H9 (cell line): ENCODE measurements around the gene CPT1C. TPM values are rescaled to one million over a fixed set of nuclear protein-coding genes. Genes with fewer than 3 reads are reported as not detected.

Source experiments
- DNase-seq: peaks from one replicate; pipeline ENCODE4 v3.0.0-alpha.2; 2017
- H2AFZ ChIP-seq: one replicate; pipeline ENCODE4 v1.6.1; 2013; ENCODE audit warnings: mild to moderate bottlenecking, low read length, control low read depth, moderate library complexity
- H2AK5ac ChIP-seq: 2 replicates; pipeline ENCODE4 v1.6.1; 2013; ENCODE audit warnings: low read length, control low read depth, mixed read lengths; ENCODE audit not compliant: insufficient read length
- H2BK120ac ChIP-seq: one replicate; pipeline ENCODE4 v1.6.1; 2013; ENCODE audit warnings: low read depth, mild to moderate bottlenecking, low read length, control low read depth, inconsistent platforms; ENCODE audit not compliant: poor library complexity, severe bottlenecking
- H2BK12ac ChIP-seq: 2 replicates; pipeline ENCODE4 v1.6.1; 2013; ENCODE audit warnings: low read length, control low read depth, mixed read lengths, low read depth; ENCODE audit not compliant: insufficient read length
- H2BK15ac ChIP-seq: 2 replicates; pipeline ENCODE4 v1.6.1; 2013; ENCODE audit warnings: low read depth, low read length, control low read depth
- H2BK20ac ChIP-seq: one replicate; pipeline ENCODE4 v1.6.1; 2013; ENCODE audit warnings: low read depth, mild to moderate bottlenecking, low read length, control low read depth, inconsistent platforms; ENCODE audit not compliant: poor library complexity, severe bottlenecking
- H2BK5ac ChIP-seq: 2 replicates; pipeline ENCODE4 v1.6.1; 2013; ENCODE audit warnings: low read length, control low read depth, mixed read lengths; ENCODE audit not compliant: insufficient read length
- H3K14ac ChIP-seq: 2 replicates; pipeline ENCODE4 v1.6.1; 2013; ENCODE audit warnings: low read length, control low read depth; ENCODE audit not compliant: insufficient read depth
- H3K18ac ChIP-seq: 2 replicates; pipeline ENCODE4 v1.6.1; 2013; ENCODE audit warnings: low read depth, mild to moderate bottlenecking, mixed read lengths, low read length, control low read depth; ENCODE audit not compliant: insufficient read length
- H3K23ac ChIP-seq: 2 replicates; pipeline ENCODE4 v1.6.1; 2013; ENCODE audit warnings: low read length, control low read depth, mixed read lengths, low read depth; ENCODE audit not compliant: insufficient read length
- H3K23me2 ChIP-seq: 2 replicates; pipeline ENCODE4 v1.6.1; 2013; ENCODE audit warnings: low read depth, mild to moderate bottlenecking, mixed read lengths, low read length, control low read depth; ENCODE audit not compliant: insufficient read length, poor library complexity, severe bottlenecking
- H3K27ac ChIP-seq: 2 replicates; pipeline ENCODE4 v1.5.1; 2013; ENCODE audit warnings: low read length, control low read depth, mixed read lengths, low read depth; ENCODE audit not compliant: insufficient read length
- H3K27me3 ChIP-seq: 2 replicates; pipeline ENCODE4 v1.6.1; 2013; ENCODE audit warnings: low read length, control low read depth, inconsistent platforms; ENCODE audit not compliant: insufficient read depth
- H3K4ac ChIP-seq: 2 replicates; pipeline ENCODE4 v1.6.1; 2013; ENCODE audit warnings: low read depth, mild to moderate bottlenecking, control low read depth, inconsistent platforms, low read length, moderate library complexity
- H3K4me1 ChIP-seq: 2 replicates; pipeline ENCODE4 v1.6.1; 2013; ENCODE audit warnings: low read length, control low read depth, inconsistent platforms; ENCODE audit not compliant: insufficient read depth
- H3K4me2 ChIP-seq: 2 replicates; pipeline ENCODE4 v1.6.1; 2013; ENCODE audit warnings: low read length, control low read depth, mixed read lengths; ENCODE audit not compliant: insufficient read length, insufficient read depth
- H3K56ac ChIP-seq: 2 replicates; pipeline ENCODE4 v1.6.1; 2013; ENCODE audit warnings: low read depth, mild to moderate bottlenecking, mixed read lengths, low read length, control low read depth; ENCODE audit not compliant: insufficient read length
- H3K79me1 ChIP-seq: 2 replicates; pipeline ENCODE4 v1.6.1; 2013; ENCODE audit warnings: low read depth, mild to moderate bottlenecking, moderate library complexity, low read length, control low read depth, inconsistent platforms; ENCODE audit not compliant: insufficient read depth, poor library complexity, severe bottlenecking
- H3K79me2 ChIP-seq: 2 replicates; pipeline ENCODE4 v1.6.1; 2013; ENCODE audit warnings: low read length, control low read depth, inconsistent platforms; ENCODE audit not compliant: insufficient read depth
- H3K9ac ChIP-seq: 2 replicates; pipeline ENCODE4 v1.6.1; 2013; ENCODE audit warnings: low read length, control low read depth, mixed read lengths; ENCODE audit not compliant: insufficient read length; ENCODE audit errors: extremely low read depth
- H3K9me3 ChIP-seq: one replicate; pipeline ENCODE4 v1.6.1; 2013; ENCODE audit warnings: low read depth, low read length, inconsistent platforms; ENCODE audit not compliant: control insufficient read depth
- H3T11ph ChIP-seq: one replicate; pipeline ENCODE4 v1.6.1; 2013; ENCODE audit warnings: mild to moderate bottlenecking, low read length, control low read depth, inconsistent platforms
- H4K20me1 ChIP-seq: one replicate; pipeline ENCODE4 v1.6.1; 2013; ENCODE audit not compliant: control insufficient read depth, insufficient read length, insufficient read depth
- H4K5ac ChIP-seq: 2 replicates; pipeline ENCODE4 v1.6.1; 2013; ENCODE audit warnings: low read depth, mild to moderate bottlenecking, mixed read lengths, low read length, control low read depth; ENCODE audit not compliant: insufficient read length
- H4K8ac ChIP-seq: replicated peaks from 2 replicates; pipeline ENCODE4 v1.6.1; 2013; ENCODE audit warnings: low read length, control low read depth, mixed read lengths, low read depth; ENCODE audit not compliant: insufficient read length
- H4K91ac ChIP-seq: 2 replicates; pipeline ENCODE4 v1.6.1; 2013; ENCODE audit warnings: low read depth, mild to moderate bottlenecking, moderate library complexity, mixed read lengths, low read length, control low read depth; ENCODE audit not compliant: insufficient read length
- H3K27ac Mint-ChIP-seq, 3 experiments: 2 replicates in 2 of 3; 3 replicates in 1 of 3; pipeline ENCODE4 v1.8.0; 2020 to 2021; ENCODE audit warnings: mixed read lengths in 3 of 3, mild to moderate bottlenecking in 1 of 3, moderate library complexity in 1 of 3
- H3K27me3 Mint-ChIP-seq: 2 replicates; pipeline ENCODE4 v1.8.0; 2021; ENCODE audit warnings: low read depth, mild to moderate bottlenecking, moderate library complexity, mixed read lengths
- H3K36me3 Mint-ChIP-seq, 3 experiments: 2 replicates in 2 of 3; 3 replicates in 1 of 3; pipeline ENCODE4 v1.8.0; 2020 to 2021; ENCODE audit warnings: low read depth in 3 of 3, mixed read lengths in 3 of 3; ENCODE audit not compliant: insufficient read depth in 1 of 3
- H3K4me1 Mint-ChIP-seq, 2 experiments: 2 replicates each; pipeline ENCODE4 v1.8.0; 2020; ENCODE audit warnings: mixed read lengths in 2 of 2
- H3K4me3 Mint-ChIP-seq, 2 experiments: 2 replicates in 1 of 2; 3 replicates in 1 of 2; pipeline ENCODE4 v1.8.0; 2020 to 2021; ENCODE audit warnings: mild to moderate bottlenecking in 2 of 2, mixed read lengths in 2 of 2, moderate library complexity in 1 of 2
- H3K9me3 Mint-ChIP-seq, 2 experiments: 2 replicates in 1 of 2; 3 replicates in 1 of 2; pipeline ENCODE4 v1.8.0; 2020; ENCODE audit warnings: mild to moderate bottlenecking in 2 of 2, mixed read lengths in 2 of 2, moderate library complexity in 1 of 2
- CTCF ChIP-seq: fragments of 200-600 bp; sonication (generic); conservative IDR thresholded peaks from 3 replicates; pipeline ENCODE4 v1.8.0; 2021; ENCODE audit warnings: antibody characterized with exemption, mild to moderate bottlenecking
- WGBS: extraction: QIAGEN DNeasy Blood & Tissue Kit; methylation state at CpG from one replicate; pipeline ENCODE4 v1.1.7; 2013; ENCODE audit warnings: missing lambda C conversion rate, low lambda C conversion rate, mixed read lengths; ENCODE audit not compliant: insufficient read length; ENCODE audit errors: extremely low coverage; 5-methylcytosine and 5-hydroxymethylcytosine counted together
- total RNA-seq: library from RNA; stranded (reverse); gene quantifications from 2 replicates; pipeline ENCODE4 v1.2.1, GENCODE V29; 2021

Gene CPT1C
- total RNA-seq, 1 experiment from 2014 or later, result 74.6 TPM

- Histone ChIP-seq H4K20me1 (no peaks in the 10 kb centered on the region), H2BK15ac (no peak overlapping the region), H3K14ac (no peak overlapping the region), H3K23me2 (no peaks in the 10 kb centered on the region), H3K4me1 (no peaks in the 10 kb centered on the region), H3K4ac (no peak overlapping the region), H2BK5ac (no peak overlapping the region), H3K23ac (no peak overlapping the region), H3K18ac (no peak overlapping the region), H4K91ac (no peak overlapping the region), H3K9me3 (no peaks in the 10 kb centered on the region), H3T11ph (no peak overlapping the region), H4K8ac (no peak overlapping the region), H2BK20ac (no peak overlapping the region), H3K4me2 (no peak overlapping the region), H2AK5ac (no peak overlapping the region), H3K79me1 (no peaks in the 10 kb centered on the region), H3K56ac (no peak overlapping the region), H3K27ac (no peak overlapping the region), H2BK12ac (no peak overlapping the region), H3K79me2 (no peaks in the 10 kb centered on the region), H2AFZ (no peak overlapping the region), H4K5ac (no peak overlapping the region), H2BK120ac (no peak overlapping the region), H3K9ac (no peak overlapping the region), H3K27me3 (no peaks in the 10 kb centered on the region)
- peaks cover 2% of the 10 kb centered on the region; the same call in 1 of the 2 replicates for H3K27me3 Mint-ChIP-seq
- peak overlapping the region in 1 of 3 experiments; percentile 79; a peak in 1 of 7 replicates for H3K27ac Mint-ChIP-seq
- WGBS, result no CpG with 5 or more reads among the region's 20 CpGs
- peaks cover 36 to 58% (median 53%) of the 10 kb centered on the region in 3 experiments for H3K36me3 Mint-ChIP-seq
- peak; percentile 96 for DNase-seq
- H3K9me3 Mint-ChIP-seq, result peaks cover 3% of the 10 kb centered on the region in 2 experiments; a peak in 2 of 5 replicates
- peaks cover 0 to 9% of the 10 kb centered on the region in 2 experiments; a peak in 3 of 4 replicates for H3K4me1 Mint-ChIP-seq
- H3K4me3 Mint-ChIP-seq, result peak overlapping the region in 1 of 2 experiments; percentile 26; a peak in 1 of 5 replicates
- TF ChIP-seq CTCF, result no peak
Observed at GRCh38 chr19:49712397-49712859, 21.5 kb downstream of the CPT1C start.
